Heart left ventricle (tissue), 16 donors: Measurements from ENCODE around the gene CDC25A. TPM values are rescaled to one million over a fixed set of nuclear protein-coding genes. Genes with fewer than 3 reads are reported as not detected.
A peak's percentile ranks its signal among the peaks of the same experiment; 100 is the strongest.

Experiments
- ATAC-seq, 4 donors: fragments of 200-7000 bp; cut with Tn5 transposase; one replicate each; pipeline ENCODE4 v1.9.1; 2020 to 2022; ENCODE audit warnings: moderate library complexity in 4 of 4, mild to moderate bottlenecking in 3 of 4, moderate number of reproducible peaks in 1 of 4
- DNase-seq, 5 donors: peaks; one replicate each; pipeline ENCODE4 v3.0.0-alpha.2; 2020
- H3K27ac ChIP-seq, 12 donors: fragments of 200-600 bp; sonication (generic) in 4 of 12; one replicate each; pipeline versions ENCODE4 v1.5.0 to v1.8.0; 2016 to 2022; ENCODE audit warnings: mild to moderate bottlenecking in 2 of 12
- H3K27me3 ChIP-seq, 9 donors: fragments of 200-600 bp; sonication (generic) in 2 of 9; one replicate each; pipeline versions ENCODE4 v1.5.1 to v1.8.0; 2016 to 2022; ENCODE audit warnings: mild to moderate bottlenecking in 3 of 9
- H3K36me3 ChIP-seq, 9 donors: fragments of 200-600 bp; sonication (generic) in 2 of 9; one replicate each; pipeline versions ENCODE4 v1.5.0 to v1.8.0; 2018 to 2022; ENCODE audit warnings: mild to moderate bottlenecking in 2 of 9
- H3K4me1 ChIP-seq, 12 donors: fragments of 200-600 bp; sonication (generic) in 4 of 12; one replicate each; pipeline versions ENCODE4 v1.5.0 to v1.8.0; 2016 to 2022; ENCODE audit warnings: mild to moderate bottlenecking in 3 of 12
- H3K4me3 ChIP-seq, 12 donors: fragments of 200-600 bp; sonication (generic) in 4 of 12; one replicate each; pipeline versions ENCODE4 v1.5.0 to v1.8.0; 2017 to 2022; ENCODE audit warnings: mild to moderate bottlenecking in 9 of 12, moderate library complexity in 4 of 12
- H3K9me3 ChIP-seq, 12 donors: fragments of 200-600 bp; sonication (generic) in 4 of 12; one replicate each; pipeline versions ENCODE4 v1.5.0 to v1.8.0; 2016 to 2022; ENCODE audit warnings: mild to moderate bottlenecking in 1 of 12
- POLR2A ChIP-seq, 2 donors: fragments of 450-650 bp; IDR thresholded peaks; one replicate each; pipeline ENCODE4 v1.6.1; 2017; ENCODE audit warnings: antibody characterized with exemption in 2 of 2, mild to moderate bottlenecking in 2 of 2, moderate library complexity in 2 of 2
- WGBS, 4 donors: extraction: QIAGEN DNeasy Blood & Tissue Kit in 2 of 4; methylation state at CpG; one replicate each; pipeline versions ENCODE4 v1.1.5 to v1.1.7; 2013 to 2018; 5-methylcytosine and 5-hydroxymethylcytosine counted together
- intact Hi-C, 10 donors: fragments of 100-400 bp; cut with DNase I; formaldehyde crosslinking; loops; one replicate each; pipeline versions ENCODE4 v1.11.1 to v1.14.2; 2022
- polyA plus RNA-seq, 2 donors: library from polyadenylated mRNA; stranded (reverse); fragments of 200-250 nt; gene quantifications; one replicate each; pipeline ENCODE4 v1.2.3, GENCODE V29; 2013
- total RNA-seq, 9 donors: library from RNA; depleted of rRNA in 2 of 9; stranded (reverse); fragments of >200 nt in 2 of 9; fragmentation: NEBNext Ultra II Directional in 3 of 9; extraction: Animal tissue kit (Norgen Biotek cat#: 25700) in 3 of 9; gene quantifications; one replicate each; pipeline versions ENCODE4 v1.1.0 to v1.2.4, GENCODE V29; 2016 to 2023
- TF ChIP-seq, protein P1 (sequence below), 12 donors: fragments of 200-600 bp; sonication (generic) in 4 of 12; IDR thresholded peaks; one replicate each; pipeline versions ENCODE4 v1.5.0 to v1.8.0; 2018 to 2022; ENCODE audit warnings: antibody characterized with exemption in 12 of 12, mild to moderate bottlenecking in 5 of 12
- donor health status: ischemic (EF 13 %, LVEDD 7.1; RV severe dilation, severe dysfunction).
- donor health status: healthy with polysubstance abuse.
- donor health status: DM: no; HTN: yes; CAD: no.
- donor health status: DM: no; HTN: no; CAD: no.
- donor health status: ischemic (EF 25% LVEDD 6.9; RV normal size, moderate dysfunction).
- donor health status: ischemic (EF 25% LVEDD 5.7; RV mildly dilated, moderate dysfunction).
- donor health status: healthy.
- donor health status: DM: yes; HTN: yes; CAD: no.
- donor health status: ischemic (EF 35%, LVEDD 5.7; RV mildly dilated, moderate dysfunction).
- donor health status: nonischemic (EF 11% LVEDD 7.7; RV severe dilation, severe dysfunction).
- donor health status: DM: yes; HTN: yes; CAD: no.
- donor health status: PGD.
- donor health status: ischemic (EF 29% LVEDD 5.4; RV normal size, mild dysfunction).
- donor health status: nonischemic (EF 23%, LVEDD 6.1; RV moderate dilation, normal function).

Gene CDC25A
- total and polyA plus RNA-seq, 11 donors: 0.42 to 3.6 (median 1.00) TPM

GRCh38 chr3:48194446-48195071, 6.3 kb upstream of the CDC25A start:
- intact Hi-C loops: loop anchor here in 2 of 10 donors (5.0 to 10.0 kb wide), 2 partner anchors 50 to 243 kb away; partner anchors contain the start of gene ZNF589 (in 1 of the 2)
- Histone ChIP-seq H3K4me3 (no peak overlapping the region), H3K4me1 (peaks cover 0 to 3% (median 0%) of the 10 kb centered on the region in 12 donors), H3K36me3 (no peaks in the 10 kb centered on the region), H3K27me3 (no peaks in the 10 kb centered on the region), H3K27ac (no peak overlapping the region), H3K9me3 (no peaks in the 10 kb centered on the region)
- peak in 3 of 4 donors; percentile 54 to 63 (median 58) for ATAC-seq
- peak in 3 of 5 donors; percentile 27 to 50 (median 45) for DNase-seq
- TF ChIP-seq, protein P1, sequence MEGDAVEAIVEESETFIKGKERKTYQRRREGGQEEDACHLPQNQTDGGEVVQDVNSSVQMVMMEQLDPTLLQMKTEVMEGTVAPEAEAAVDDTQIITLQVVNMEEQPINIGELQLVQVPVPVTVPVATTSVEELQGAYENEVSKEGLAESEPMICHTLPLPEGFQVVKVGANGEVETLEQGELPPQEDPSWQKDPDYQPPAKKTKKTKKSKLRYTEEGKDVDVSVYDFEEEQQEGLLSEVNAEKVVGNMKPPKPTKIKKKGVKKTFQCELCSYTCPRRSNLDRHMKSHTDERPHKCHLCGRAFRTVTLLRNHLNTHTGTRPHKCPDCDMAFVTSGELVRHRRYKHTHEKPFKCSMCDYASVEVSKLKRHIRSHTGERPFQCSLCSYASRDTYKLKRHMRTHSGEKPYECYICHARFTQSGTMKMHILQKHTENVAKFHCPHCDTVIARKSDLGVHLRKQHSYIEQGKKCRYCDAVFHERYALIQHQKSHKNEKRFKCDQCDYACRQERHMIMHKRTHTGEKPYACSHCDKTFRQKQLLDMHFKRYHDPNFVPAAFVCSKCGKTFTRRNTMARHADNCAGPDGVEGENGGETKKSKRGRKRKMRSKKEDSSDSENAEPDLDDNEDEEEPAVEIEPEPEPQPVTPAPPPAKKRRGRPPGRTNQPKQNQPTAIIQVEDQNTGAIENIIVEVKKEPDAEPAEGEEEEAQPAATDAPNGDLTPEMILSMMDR (IDR thresholded peaks at IDR 0.05): peak; percentile 53 to 70 (median 62)
- no peak for TF ChIP-seq POLR2A (IDR thresholded peaks at IDR 0.05)
- WGBS, 4 donors: 52 to 55% (median 53%) methylated on average over 9 of the region's 9 CpGs

DNA sequence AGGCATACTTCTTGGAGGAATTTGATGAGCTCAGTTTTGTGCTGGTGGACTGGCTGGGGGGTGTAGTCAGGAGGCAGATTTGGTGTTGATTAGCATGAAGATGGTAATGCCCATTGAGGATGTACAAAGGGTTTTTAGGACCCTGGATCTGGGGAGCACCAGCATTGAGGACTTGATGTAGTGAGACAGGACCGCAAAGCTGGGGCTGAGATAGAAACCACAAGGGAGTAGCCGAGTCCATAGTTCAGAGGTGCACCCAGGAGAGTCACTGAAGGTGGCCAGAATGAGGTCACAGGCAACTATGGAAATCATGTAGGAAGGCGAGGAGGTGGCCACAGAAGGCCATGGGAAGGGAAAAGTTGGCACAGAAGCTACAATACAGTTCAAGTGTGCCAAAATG, 2.7 kb upstream of the CDC25A start:
- Histone ChIP-seq H3K9me3 (no peaks in the 10 kb centered on the region), H3K36me3 (no peaks in the 10 kb centered on the region), H3K4me3 (no peak overlapping the region), H3K4me1 (peaks cover 0 to 15% (median 9%) of the 10 kb centered on the region in 12 donors), H3K27ac (no peak overlapping the region), H3K27me3 (no peaks in the 10 kb centered on the region)
- no peak for ATAC-seq
- DNase-seq: no peak
- TF ChIP-seq, protein P1 (IDR thresholded peaks at IDR 0.05): no peak
- TF ChIP-seq POLR2A (IDR thresholded peaks at IDR 0.05): no peak
- WGBS, 4 donors: 83 to 87% (median 83%) methylated on average over 3 of the region's 3 CpGs
- intact Hi-C loops: loop anchor here in 3 of 10 donors (2.0 to 10.0 kb wide), 3 partner anchors 54 to 246 kb away; partner anchors contain the start of gene ZNF589 (in 1 of the 3)

GRCh38 chr3:48189321-48189720, 1.1 kb upstream of the CDC25A start:
- ATAC-seq (no peak), DNase-seq (no peak)
- no peaks in the 10 kb centered on the region for H3K9me3 ChIP-seq
- TF ChIP-seq, protein P1 (IDR thresholded peaks at IDR 0.05): no peak
- no peak for TF ChIP-seq POLR2A (IDR thresholded peaks at IDR 0.05)
- 94 to 97% (median 94%) methylated on average over 5 to 6 of the region's 6 CpGs for WGBS, 4 donors
- H3K4me3 ChIP-seq: no peak overlapping the region
- intact Hi-C loops: no loop called here
- no peaks in the 10 kb centered on the region for H3K27me3 ChIP-seq
- H3K27ac ChIP-seq: peak overlapping the region in 1 of 12 donors; percentile 36
- no peaks in the 10 kb centered on the region for H3K36me3 ChIP-seq
- peaks cover 0 to 15% (median 9%) of the 10 kb centered on the region in 12 donors for H3K4me1 ChIP-seq

- intact Hi-C loops: no loop called here
- Histone ChIP-seq H3K27me3 (no peaks in the 10 kb centered on the region), H3K9me3 (no peaks in the 10 kb centered on the region), H3K27ac (peak overlapping the region in 4 of 12 donors; percentile 32 to 71 (median 43)), H3K36me3 (peaks cover 0 to 1% (median 0%) of the 10 kb centered on the region in 9 donors), H3K4me1 (peaks cover 0 to 15% (median 9%) of the 10 kb centered on the region in 12 donors), H3K4me3 (peak overlapping the region; percentile 54 to 86 (median 72))
- TF ChIP-seq POLR2A (IDR thresholded peaks at IDR 0.05): no peak
- TF ChIP-seq, protein P1 (IDR thresholded peaks at IDR 0.05): no peak
- WGBS, 4 donors: 0 to 1% (median 1%) methylated on average over 45 to 87 of the region's 87 CpGs
- ATAC-seq: peak; percentile 34 to 71 (median 48)
- peak; percentile 32 to 81 (median 69) for DNase-seq
Measured at GRCh38 chr3:48187579-48188265, 495 bp downstream of the CDC25A start.
